ENCODE results near the gene GORASP2.
"Not testable (repeated sequence)": the region's sequence is repeated elsewhere in the genome, so short reads cannot be mapped to it uniquely, and the experiment has no call there.

The GORASP2 gene

GRCh38 chr2:170928824-170929685, at the start of gene GORASP2:
TSS of gene GORASP2 (plus strand) at chr2:170929253. CDS start at chr2:170929341, 88 bp downstream.
- peak; percentile 97 for DNase-seq

- no peak for DNase-seq
These were observed 47.2 kb upstream of the GORASP2 start for GRCh38 chr2:170881840-170882239.

GRCh38 chr2:170882758-170883157, 46.3 kb upstream of the GORASP2 start:
- DNase-seq = no peak

- no peak for DNase-seq
These were observed 45.4 kb upstream of the GORASP2 start for GRCh38 chr2:170883683-170884082.

- DNase-seq = no peak
These were observed 43.8 kb upstream of the GORASP2 start for GRCh38 chr2:170885130-170885791.

- DNase-seq = no peak
These were observed 42.7 kb upstream of the GORASP2 start for GRCh38 chr2:170886386-170886785.

- no peak for DNase-seq
These were observed 41.6 kb upstream of the GORASP2 start for GRCh38 chr2:170887496-170887895.

- DNase-seq = no peak
These were observed 41.2 kb upstream of the GORASP2 start for GRCh38 chr2:170887896-170888295.

- DNase-seq = no peak
These were observed 37.2 kb upstream of the GORASP2 start for GRCh38 chr2:170891893-170892292.

- DNase-seq = no peak
These were observed 36.6 kb upstream of the GORASP2 start for GRCh38 chr2:170892391-170892951.

- DNase-seq = no peak
These were observed 33.9 kb upstream of the GORASP2 start for GRCh38 chr2:170895023-170895757.

- no peak for DNase-seq
These were observed 32.4 kb upstream of the GORASP2 start for GRCh38 chr2:170896622-170897021.

- DNase-seq = no peak
These were observed 31.9 kb upstream of the GORASP2 start for GRCh38 chr2:170897108-170897507.

- no peak for DNase-seq
These were observed 23.2 kb upstream of the GORASP2 start for GRCh38 chr2:170905864-170906263.

- DNase-seq = no peak
These were observed 17.7 kb upstream of the GORASP2 start for GRCh38 chr2:170911314-170911889.

GRCh38 chr2:170914994-170915666, 13.9 kb upstream of the GORASP2 start:
- not testable (repeated sequence) for DNase-seq

GRCh38 chr2:170917219-170917913, 11.7 kb upstream of the GORASP2 start:
- DNase-seq = no peak

GRCh38 chr2:170917957-170918356, 11.1 kb upstream of the GORASP2 start:
- DNase-seq = no peak

- not testable (repeated sequence) for DNase-seq
These were observed 7.2 kb upstream of the GORASP2 start for GRCh38 chr2:170921873-170922272.

- no peak for DNase-seq
These were observed 6.2 kb upstream of the GORASP2 start for GRCh38 chr2:170922634-170923494.

GRCh38 chr2:170923799-170924198, 5.3 kb upstream of the GORASP2 start:
- DNase-seq = no peak
